ENCODE data around the gene WDR59. TPM values are rescaled to one million over a fixed set of nuclear protein-coding genes. Genes with fewer than 3 reads are reported as not detected.
"Not testable (repeated sequence)": the region's sequence is repeated elsewhere in the genome, so short reads cannot be mapped to it uniquely, and the experiment has no call there.

The WDR59 gene
- total RNA-seq, 4 donors from 2014 or later = 29.2 to 61.4 (median 45.6) TPM

GRCh38 chr16:74923766-74924460 lies 61.0 kb downstream of the WDR59 start:
- Histone ChIP-seq H3K36me3 (peaks cover 0 to 91% (median 18%) of the 10 kb centered on the region in 3 donors), H3K27me3 (no peaks in the 10 kb centered on the region), H3K27ac (no peak overlapping the region), H3K4me1 (no peaks in the 10 kb centered on the region), H3K4me3 (no peak overlapping the region), H3K9me3 (no peaks in the 10 kb centered on the region)
- WGBS, 2 donors = 91 to 92% methylated on average over 10 of the region's 10 CpGs
- no peak for DNase-seq (ENCODE audit: low spot score in 2 of 2)
- TF ChIP-seq EP300 (IDR thresholded peaks at IDR 0.05) (no peak), CTCF (IDR thresholded peaks at IDR 0.05) (no peak), POLR2A (IDR thresholded peaks at IDR 0.05) (no peak)

- 86 to 87% methylated on average over 11 of the region's 11 CpGs for WGBS, 2 donors
- peaks cover 0 to 86% (median 22%) of the 10 kb centered on the region in 3 donors for H3K36me3 ChIP-seq
- H3K27ac ChIP-seq = no peak overlapping the region
Observed at GRCh38 chr16:74922150-74923138, 62.5 kb downstream of the WDR59 start.

GRCh38 chr16:74921051-74921450 lies 63.9 kb downstream of the WDR59 start:
- 85 to 88% methylated on average over 3 of the region's 3 CpGs for WGBS, 2 donors
- no peaks in the 10 kb centered on the region for H3K9me3 ChIP-seq
- H3K4me3 ChIP-seq = no peak overlapping the region
- H3K27me3 ChIP-seq = no peaks in the 10 kb centered on the region
- no peak overlapping the region for H3K27ac ChIP-seq
- H3K36me3 ChIP-seq = peaks cover 0 to 90% (median 22%) of the 10 kb centered on the region in 3 donors
- no peak for DNase-seq (ENCODE audit: low spot score in 2 of 2)
- TF ChIP-seq CTCF (IDR thresholded peaks at IDR 0.05) (no peak), EP300 (IDR thresholded peaks at IDR 0.05) (no peak), POLR2A (IDR thresholded peaks at IDR 0.05) (no peak)
- H3K4me1 ChIP-seq = no peaks in the 10 kb centered on the region

More at GRCh38 chr16:74922150-74923138, 62.5 kb downstream of the WDR59 start:
- no peak for DNase-seq (ENCODE audit: low spot score in 2 of 2)
- no peak overlapping the region for H3K4me3 ChIP-seq
- H3K4me1 ChIP-seq = no peaks in the 10 kb centered on the region
- no peaks in the 10 kb centered on the region for H3K27me3 ChIP-seq
- no peaks in the 10 kb centered on the region for H3K9me3 ChIP-seq
- TF ChIP-seq EP300 (IDR thresholded peaks at IDR 0.05) (no peak), POLR2A (IDR thresholded peaks at IDR 0.05) (no peak), CTCF (IDR thresholded peaks at IDR 0.05) (no peak)

GRCh38 chr16:74909665-74910064 lies 75.3 kb downstream of the WDR59 start:
- WGBS, 2 donors = 85 to 94% methylated on average over 6 of the region's 6 CpGs
- Histone ChIP-seq H3K27me3 (no peaks in the 10 kb centered on the region), H3K36me3 (peaks cover 7 to 100% (median 31%) of the 10 kb centered on the region in 3 donors), H3K4me3 (no peak overlapping the region), H3K4me1 (no peaks in the 10 kb centered on the region), H3K9me3 (peaks cover 0 to 19% (median 6%) of the 10 kb centered on the region in 4 donors), H3K27ac (no peak overlapping the region)
- TF ChIP-seq EP300 (IDR thresholded peaks at IDR 0.05) = no peak
- no peak for TF ChIP-seq CTCF (IDR thresholded peaks at IDR 0.05)
- no peak for TF ChIP-seq POLR2A (IDR thresholded peaks at IDR 0.05)
- DNase-seq (ENCODE audit: low spot score in 2 of 2) = no peak

- Histone ChIP-seq H3K9me3 (peaks cover 0 to 19% (median 6%) of the 10 kb centered on the region in 4 donors), H3K36me3 (peaks cover 7 to 93% (median 25%) of the 10 kb centered on the region in 3 donors)
- not testable (repeated sequence) for H3K4me1 ChIP-seq; H3K27me3 ChIP-seq; H3K27ac ChIP-seq; H3K4me3 ChIP-seq; DNase-seq (ENCODE audit: low spot score in 2 of 2)
- 91 to 93% methylated on average over 8 of the region's 8 CpGs for WGBS, 2 donors
Observed at GRCh38 chr16:74908759-74909158, 76.2 kb downstream of the WDR59 start.

All from tibial nerve (tissue), 4 donors.